ENCODE results near the gene MIP.
"Not testable (repeated sequence)": the region's sequence is repeated elsewhere in the genome, so short reads cannot be mapped to it uniquely, and the experiment has no call there.

The MIP gene

GRCh38 chr12:56454557-56454956, at the start of gene MIP:
TSS of gene MIP (minus strand) at chr12:56454657. CDS start at chr12:56454613, 44 bp downstream.
- no peak for DNase-seq (ENCODE audit: low read depth)

GRCh38 chr12:56499879-56500278, 45.4 kb upstream of the MIP start:
- not testable (repeated sequence) for DNase-seq (ENCODE audit: low read depth)

GRCh38 chr12:56499452-56499851, 45.0 kb upstream of the MIP start:
- DNase-seq (ENCODE audit: low read depth), result not testable (repeated sequence)

- not testable (repeated sequence) for DNase-seq (ENCODE audit: low read depth)
Observed at GRCh38 chr12:56498126-56498902, 43.9 kb upstream of the MIP start.

GRCh38 chr12:56496704-56497103, 42.2 kb upstream of the MIP start:
- peak; percentile 10 for DNase-seq (ENCODE audit: low read depth)

- not testable (repeated sequence) for DNase-seq (ENCODE audit: low read depth)
Observed at GRCh38 chr12:56494481-56494880, 40.0 kb upstream of the MIP start.

- DNase-seq (ENCODE audit: low read depth), result not testable (repeated sequence)
Observed at GRCh38 chr12:56494106-56494415, 39.6 kb upstream of the MIP start.

- DNase-seq (ENCODE audit: low read depth), result not testable (repeated sequence)
Observed at GRCh38 chr12:56493409-56494105, 39.1 kb upstream of the MIP start.

- no peak for DNase-seq (ENCODE audit: low read depth)
Observed at GRCh38 chr12:56490360-56490759, 35.9 kb upstream of the MIP start.

- peak; percentile 75 for DNase-seq (ENCODE audit: low read depth)
Observed at GRCh38 chr12:56488041-56488955, 33.8 kb upstream of the MIP start, which contains the start of gene GLS2. TSS of gene GLS2 (minus strand) at chr12:56488161. CDS start at chr12:56488118, 43 bp downstream.

- DNase-seq (ENCODE audit: low read depth), result no peak
Observed at GRCh38 chr12:56487448-56488040, 33.1 kb upstream of the MIP start.

- DNase-seq (ENCODE audit: low read depth), result no peak
Observed at GRCh38 chr12:56486694-56487093, 32.2 kb upstream of the MIP start.

GRCh38 chr12:56484566-56484965, 30.1 kb upstream of the MIP start:
- DNase-seq (ENCODE audit: low read depth), result no peak

- DNase-seq (ENCODE audit: low read depth), result no peak
Observed at GRCh38 chr12:56479625-56480024, 25.2 kb upstream of the MIP start.

- no peak for DNase-seq (ENCODE audit: low read depth)
Observed at GRCh38 chr12:56477521-56478225, 23.2 kb upstream of the MIP start.

- no peak for DNase-seq (ENCODE audit: low read depth)
Observed at GRCh38 chr12:56476972-56477432, 22.5 kb upstream of the MIP start.

GRCh38 chr12:56476143-56476542, 21.7 kb upstream of the MIP start:
- DNase-seq (ENCODE audit: low read depth), result no peak

- no peak for DNase-seq (ENCODE audit: low read depth)
Observed at GRCh38 chr12:56474389-56474788, 19.9 kb upstream of the MIP start.

- no peak for DNase-seq (ENCODE audit: low read depth)
Observed at GRCh38 chr12:56469007-56469930, 14.8 kb upstream of the MIP start.

Measured in iris pigment epithelial cell (primary cell).